ENCODE results near the gene DNAJB14. TPM values are rescaled to one million over a fixed set of nuclear protein-coding genes. Genes with fewer than 3 reads are reported as not detected.
A peak's percentile ranks its signal among the peaks of the same experiment; 100 is the strongest.

DNAJB14 gene
- total RNA-seq, 1 donor from 2014 or later, result 37.0 TPM

GRCh38 chr4:99893029-99893428, 53.4 kb downstream of the DNAJB14 start:
- peak overlapping the region; percentile 99 for H3K4me3 Mint-ChIP-seq
- H3K9me3 Mint-ChIP-seq, result no peaks in the 10 kb centered on the region
- H3K36me3 Mint-ChIP-seq (ENCODE audit: low read depth), result peaks cover 2% of the 10 kb centered on the region
- no peak for TF ChIP-seq CTCF (conservative IDR thresholded peaks at IDR 0.05)
- DNase-seq (ENCODE audit: low read depth, low spot score), result no peak
- H3K27ac Mint-ChIP-seq (ENCODE audit: unreplicated experiment), result no peak overlapping the region
- H3K4me1 Mint-ChIP-seq, result peaks cover 33% of the 10 kb centered on the region
- H3K27me3 Mint-ChIP-seq (ENCODE audit: low read depth), result no peaks in the 10 kb centered on the region

GRCh38 chr4:99891351-99891750, 55.1 kb downstream of the DNAJB14 start:
- H3K4me3 Mint-ChIP-seq, result peak overlapping the region; percentile 61
- H3K27me3 Mint-ChIP-seq (ENCODE audit: low read depth), result no peaks in the 10 kb centered on the region

GRCh38 chr4:99887837-99888236, 58.6 kb downstream of the DNAJB14 start:
- no peak for TF ChIP-seq CTCF (conservative IDR thresholded peaks at IDR 0.05)
- no peak for DNase-seq (ENCODE audit: low read depth, low spot score)
- H3K36me3 Mint-ChIP-seq (ENCODE audit: low read depth), result no peaks in the 10 kb centered on the region
- no peak overlapping the region for H3K27ac Mint-ChIP-seq (ENCODE audit: unreplicated experiment)
- peaks cover 8% of the 10 kb centered on the region for H3K4me1 Mint-ChIP-seq
- H3K4me3 Mint-ChIP-seq, result no peak overlapping the region
- H3K9me3 Mint-ChIP-seq, result no peaks in the 10 kb centered on the region
- H3K27me3 Mint-ChIP-seq (ENCODE audit: low read depth), result no peaks in the 10 kb centered on the region

More at GRCh38 chr4:99891351-99891750, 55.1 kb downstream of the DNAJB14 start:
- no peak for TF ChIP-seq CTCF (conservative IDR thresholded peaks at IDR 0.05)
- no peaks in the 10 kb centered on the region for H3K9me3 Mint-ChIP-seq
- H3K4me1 Mint-ChIP-seq, result peaks cover 33% of the 10 kb centered on the region
- no peak overlapping the region for H3K27ac Mint-ChIP-seq (ENCODE audit: unreplicated experiment)
- peaks cover 2% of the 10 kb centered on the region for H3K36me3 Mint-ChIP-seq (ENCODE audit: low read depth)
- no peak for DNase-seq (ENCODE audit: low read depth, low spot score)

GRCh38 chr4:99886146-99886545, 60.3 kb downstream of the DNAJB14 start:
- no peaks in the 10 kb centered on the region for H3K36me3 Mint-ChIP-seq (ENCODE audit: low read depth)
- no peak for TF ChIP-seq CTCF (conservative IDR thresholded peaks at IDR 0.05)
- no peak overlapping the region for H3K4me3 Mint-ChIP-seq
- H3K27me3 Mint-ChIP-seq (ENCODE audit: low read depth), result no peaks in the 10 kb centered on the region
- no peak for DNase-seq (ENCODE audit: low read depth, low spot score)
- H3K9me3 Mint-ChIP-seq, result no peaks in the 10 kb centered on the region
- H3K27ac Mint-ChIP-seq (ENCODE audit: unreplicated experiment), result no peak overlapping the region
- H3K4me1 Mint-ChIP-seq, result no peaks in the 10 kb centered on the region

- H3K36me3 Mint-ChIP-seq (ENCODE audit: low read depth), result no peaks in the 10 kb centered on the region
- H3K27ac Mint-ChIP-seq (ENCODE audit: unreplicated experiment), result no peak overlapping the region
- H3K27me3 Mint-ChIP-seq (ENCODE audit: low read depth), result no peaks in the 10 kb centered on the region
- no peak for DNase-seq (ENCODE audit: low read depth, low spot score)
- H3K4me1 Mint-ChIP-seq, result no peaks in the 10 kb centered on the region
- H3K4me3 Mint-ChIP-seq, result no peak overlapping the region
- H3K9me3 Mint-ChIP-seq, result no peaks in the 10 kb centered on the region
- TF ChIP-seq CTCF (conservative IDR thresholded peaks at IDR 0.05), result no peak
Measured at GRCh38 chr4:99885687-99886086, 60.7 kb downstream of the DNAJB14 start.
